ENCODE results near the gene AP1G1. TPM values are rescaled to one million over a fixed set of nuclear protein-coding genes. Genes with fewer than 3 reads are reported as not detected.

Gene AP1G1
- polyA plus RNA-seq, 1 donor from 2014 or later: 57.1 TPM

GRCh38 chr16:71843572-71843971, 34.9 kb upstream of the AP1G1 start:
- no peak overlapping the region for H2AFZ ChIP-seq (ENCODE audit: low read depth, low read length)
- H4K20me1 ChIP-seq (ENCODE audit: insufficient read depth): no peaks in the 10 kb centered on the region
- no peaks in the 10 kb centered on the region for H3K9me2 ChIP-seq (ENCODE audit: insufficient read depth, low read length)
- no peak overlapping the region for H3K27ac ChIP-seq (ENCODE audit: low read length)
- H3K9me3 ChIP-seq (ENCODE audit: low read length): no peaks in the 10 kb centered on the region
- no peaks in the 10 kb centered on the region for H3F3A ChIP-seq (ENCODE audit: insufficient read depth, low read length, poor library complexity, severe bottlenecking)
- no peaks in the 10 kb centered on the region for H3K27me3 ChIP-seq (ENCODE audit: insufficient read depth, low read depth, low read length)
- TF ChIP-seq, protein P1, sequence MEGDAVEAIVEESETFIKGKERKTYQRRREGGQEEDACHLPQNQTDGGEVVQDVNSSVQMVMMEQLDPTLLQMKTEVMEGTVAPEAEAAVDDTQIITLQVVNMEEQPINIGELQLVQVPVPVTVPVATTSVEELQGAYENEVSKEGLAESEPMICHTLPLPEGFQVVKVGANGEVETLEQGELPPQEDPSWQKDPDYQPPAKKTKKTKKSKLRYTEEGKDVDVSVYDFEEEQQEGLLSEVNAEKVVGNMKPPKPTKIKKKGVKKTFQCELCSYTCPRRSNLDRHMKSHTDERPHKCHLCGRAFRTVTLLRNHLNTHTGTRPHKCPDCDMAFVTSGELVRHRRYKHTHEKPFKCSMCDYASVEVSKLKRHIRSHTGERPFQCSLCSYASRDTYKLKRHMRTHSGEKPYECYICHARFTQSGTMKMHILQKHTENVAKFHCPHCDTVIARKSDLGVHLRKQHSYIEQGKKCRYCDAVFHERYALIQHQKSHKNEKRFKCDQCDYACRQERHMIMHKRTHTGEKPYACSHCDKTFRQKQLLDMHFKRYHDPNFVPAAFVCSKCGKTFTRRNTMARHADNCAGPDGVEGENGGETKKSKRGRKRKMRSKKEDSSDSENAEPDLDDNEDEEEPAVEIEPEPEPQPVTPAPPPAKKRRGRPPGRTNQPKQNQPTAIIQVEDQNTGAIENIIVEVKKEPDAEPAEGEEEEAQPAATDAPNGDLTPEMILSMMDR (IDR thresholded peaks at IDR 0.05; ENCODE audit: poor library complexity, severe bottlenecking): no peak
- no peak for TF ChIP-seq MXI1 (conservative IDR thresholded peaks at IDR 0.05; ENCODE audit: poor library complexity, severe bottlenecking)
- no peak for TF ChIP-seq EZH2 (IDR thresholded peaks at IDR 0.05; ENCODE audit: borderline replicate concordance, insufficient read depth, low read length, poor library complexity, severe bottlenecking)
- H3K79me2 ChIP-seq (replicated peaks; ENCODE audit: insufficient read depth, low read length): peaks cover 25% of the 10 kb centered on the region
- no peaks in the 10 kb centered on the region for H3K36me3 ChIP-seq (ENCODE audit: insufficient read depth, low read length)
- no peak overlapping the region for H3K9ac ChIP-seq (ENCODE audit: low read length)
- H3K4me2 ChIP-seq (ENCODE audit: low read length): no peak overlapping the region
- no peak overlapping the region for H3K4me3 ChIP-seq (ENCODE audit: low read length)

- H3K27me3 ChIP-seq (ENCODE audit: insufficient read depth, low read depth, low read length): no peaks in the 10 kb centered on the region
- H2AFZ ChIP-seq (ENCODE audit: low read depth, low read length): no peak overlapping the region
- no peaks in the 10 kb centered on the region for H3K9me2 ChIP-seq (ENCODE audit: insufficient read depth, low read length)
- H3K27ac ChIP-seq (ENCODE audit: low read length): no peak overlapping the region
- no peaks in the 10 kb centered on the region for H3K79me2 ChIP-seq (replicated peaks; ENCODE audit: insufficient read depth, low read length)
- no peak overlapping the region for H3K4me3 ChIP-seq (ENCODE audit: low read length)
- no peak for TF ChIP-seq MXI1 (conservative IDR thresholded peaks at IDR 0.05; ENCODE audit: poor library complexity, severe bottlenecking)
- TF ChIP-seq RAD21 (conservative IDR thresholded peaks at IDR 0.05): no peak
- no peak for TF ChIP-seq REST (IDR thresholded peaks at IDR 0.05; ENCODE audit: borderline replicate concordance)
- TF ChIP-seq, protein P1 (IDR thresholded peaks at IDR 0.05; ENCODE audit: poor library complexity, severe bottlenecking): no peak
- no peak for TF ChIP-seq EZH2 (IDR thresholded peaks at IDR 0.05; ENCODE audit: borderline replicate concordance, insufficient read depth, low read length, poor library complexity, severe bottlenecking)
- TF ChIP-seq POLR2AphosphoS5 (IDR thresholded peaks at IDR 0.05): no peak
- TF ChIP-seq SMC3 (conservative IDR thresholded peaks at IDR 0.05; ENCODE audit: poor library complexity): no peak
- TF ChIP-seq TAF1 (IDR thresholded peaks at IDR 0.05; ENCODE audit: low read depth): no peak
- TF ChIP-seq EP300 (conservative IDR thresholded peaks at IDR 0.05; ENCODE audit: poor library complexity, severe bottlenecking): no peak
- H3K9me3 ChIP-seq (ENCODE audit: low read length): no peaks in the 10 kb centered on the region
- no peaks in the 10 kb centered on the region for H3K36me3 ChIP-seq (ENCODE audit: insufficient read depth, low read length)
- no peak overlapping the region for H3K4me2 ChIP-seq (ENCODE audit: low read length)
- H3K9ac ChIP-seq (ENCODE audit: low read length): no peak overlapping the region
- no peaks in the 10 kb centered on the region for H4K20me1 ChIP-seq (ENCODE audit: insufficient read depth)
- H3F3A ChIP-seq (ENCODE audit: insufficient read depth, low read length, poor library complexity, severe bottlenecking): no peaks in the 10 kb centered on the region
Measured at GRCh38 chr16:71840052-71840451, 31.4 kb upstream of the AP1G1 start.

Data from neural cell (in vitro differentiated cells).